ENCODE data around the gene SLC6A17.

GRCh38 chr1:110203021-110203661 is 52.8 kb downstream of the SLC6A17 start:
- TF ChIP-seq CTCF (conservative IDR thresholded peaks at IDR 0.05 in 1 of 2, IDR thresholded peaks at IDR 0.05 in 1 of 2; ENCODE audit: extremely low read depth in 1 of 2, insufficient read depth in 1 of 2, low read depth in 1 of 2, low read length in 2 of 2) (peak; percentile 84 to 96), EZH2 (IDR thresholded peaks at IDR 0.05; ENCODE audit: borderline replicate concordance, low read length) (no peak)
